Activated naive CD4-positive, alpha-beta T cell (primary cell): ENCODE measurements around the gene SLC25A25.
A peak's percentile ranks its signal among the peaks of the same experiment; 100 is the strongest.

Experiments used
- DNase-seq, 4 experiments: peaks; one replicate each; lab custom pipeline; 2025; lab: John Stamatoyannopoulos, UW

SLC25A25 gene

GRCh38 chr9:128096616-128097536 lies 28.8 kb downstream of the SLC25A25 start:
- no peak for DNase-seq

DNA sequence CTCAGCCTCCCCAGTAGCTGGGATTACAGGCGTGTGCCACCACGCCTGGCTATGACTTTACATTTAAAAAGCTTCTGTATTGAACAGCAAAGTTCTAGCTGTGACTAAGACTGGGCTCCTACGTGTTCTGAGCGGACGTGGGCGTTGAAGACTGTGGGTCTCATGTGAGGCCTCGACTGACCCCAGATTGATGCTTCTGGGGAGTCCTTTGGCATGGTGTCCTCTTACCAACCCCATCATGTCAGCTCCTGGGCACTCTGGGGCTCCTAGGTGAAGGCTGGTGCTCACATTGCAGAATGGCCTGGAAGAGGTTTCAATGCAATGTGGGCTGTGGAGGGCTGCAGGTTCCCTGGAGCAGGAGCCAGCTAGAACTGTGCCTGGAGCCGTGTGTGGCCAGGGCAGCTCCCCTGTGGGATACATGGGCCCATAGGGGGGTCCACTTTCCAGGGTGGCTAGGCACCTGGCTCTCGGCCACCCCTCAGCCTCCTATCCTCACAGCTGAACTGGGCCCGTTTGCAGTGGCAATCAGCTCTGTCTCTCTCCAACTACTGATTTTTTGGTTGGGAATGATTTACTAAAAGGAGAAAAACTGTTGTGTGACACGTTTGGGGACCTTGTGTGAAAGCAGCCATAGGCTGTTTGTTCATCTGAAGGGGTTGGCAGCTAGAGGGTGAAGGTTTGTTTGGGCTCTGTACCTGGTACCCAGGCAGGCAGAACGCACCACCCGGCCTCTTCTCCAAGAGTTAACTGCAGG lies 29.7 kb downstream of the SLC25A25 start:
- no peak for DNase-seq

GRCh38 chr9:128098297-128099230 lies 30.5 kb downstream of the SLC25A25 start:
- peak in 2 of 4 experiments; percentile 17 to 64 for DNase-seq

DNA sequence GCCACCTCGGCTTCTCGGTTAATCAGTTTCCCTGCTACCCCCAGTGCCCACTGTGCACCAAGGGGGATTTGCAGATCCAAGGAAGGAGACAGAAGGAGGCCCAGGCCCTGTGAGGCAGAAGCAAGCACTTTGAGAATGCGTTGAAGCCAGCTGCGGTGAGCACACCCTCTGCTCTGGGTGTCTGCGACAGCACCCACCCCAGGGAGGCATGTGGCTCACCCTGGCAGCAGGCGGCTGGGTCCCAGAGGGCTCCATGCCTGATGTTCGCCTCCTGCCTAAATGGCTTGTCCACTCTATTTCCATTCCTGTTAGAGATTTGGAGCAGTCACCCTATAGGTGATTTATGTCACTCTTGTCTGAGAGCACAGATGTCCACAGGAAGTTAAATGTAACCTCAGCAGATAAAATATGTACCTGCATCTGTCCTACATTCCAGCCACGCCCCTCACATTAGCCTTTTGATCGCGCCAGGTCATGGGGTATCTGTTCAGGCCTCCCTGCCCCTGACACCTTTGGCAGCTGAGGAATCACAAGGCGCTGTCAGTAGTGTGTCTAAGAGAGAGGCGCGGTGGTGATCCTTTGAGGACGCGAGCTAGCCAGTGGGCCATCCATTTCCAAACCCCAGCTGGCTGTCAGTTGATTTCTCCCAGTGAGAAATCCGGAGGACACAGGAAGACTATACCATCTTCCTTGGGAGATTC lies 31.3 kb downstream of the SLC25A25 start:
- no peak for DNase-seq

GRCh38 chr9:128099932-128100491 lies 32.0 kb downstream of the SLC25A25 start:
- no peak for DNase-seq

GRCh38 chr9:128100581-128100980 lies 32.5 kb downstream of the SLC25A25 start:
- no peak for DNase-seq

DNA sequence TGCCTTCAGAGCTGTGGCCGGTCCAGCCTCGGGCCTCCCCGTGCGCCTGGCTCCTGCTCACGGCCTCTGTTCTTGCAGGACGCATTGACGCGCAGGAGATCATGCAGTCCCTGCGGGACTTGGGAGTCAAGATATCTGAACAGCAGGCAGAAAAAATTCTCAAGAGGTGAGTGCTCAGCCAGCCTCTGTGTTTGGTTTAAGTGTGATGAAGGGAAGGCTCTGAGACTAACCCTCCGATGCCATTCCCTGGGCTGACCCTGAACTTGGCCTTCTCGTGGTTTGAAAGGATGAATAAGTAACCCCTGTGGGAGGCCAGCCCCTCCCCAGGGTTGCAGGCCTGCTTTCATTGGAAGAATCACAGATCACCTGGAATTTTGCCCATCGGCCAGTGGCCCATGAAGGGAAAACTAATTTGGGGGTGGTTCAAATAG lies 33.2 kb downstream of the SLC25A25 start:
- no peak for DNase-seq

GRCh38 chr9:128101690-128102089 lies 33.7 kb downstream of the SLC25A25 start:
- no peak for DNase-seq

DNA sequence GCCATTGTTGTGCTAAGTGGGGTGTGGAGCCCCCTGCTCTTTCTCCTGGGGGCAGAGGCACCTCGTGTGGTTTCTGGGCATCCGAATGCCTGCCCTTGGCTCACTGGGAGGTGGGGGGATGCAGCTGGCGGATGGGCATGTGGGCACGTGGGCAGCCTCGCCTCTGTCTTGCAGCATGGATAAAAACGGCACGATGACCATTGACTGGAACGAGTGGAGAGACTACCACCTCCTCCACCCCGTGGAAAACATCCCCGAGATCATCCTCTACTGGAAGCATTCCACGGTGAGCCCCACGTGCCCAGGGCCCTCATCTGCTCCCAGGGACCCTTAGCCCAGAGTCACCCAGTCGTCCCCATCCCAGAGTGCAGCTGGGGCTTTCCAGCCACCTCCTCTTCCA lies 34.2 kb downstream of the SLC25A25 start:
- DNase-seq = no peak

DNA sequence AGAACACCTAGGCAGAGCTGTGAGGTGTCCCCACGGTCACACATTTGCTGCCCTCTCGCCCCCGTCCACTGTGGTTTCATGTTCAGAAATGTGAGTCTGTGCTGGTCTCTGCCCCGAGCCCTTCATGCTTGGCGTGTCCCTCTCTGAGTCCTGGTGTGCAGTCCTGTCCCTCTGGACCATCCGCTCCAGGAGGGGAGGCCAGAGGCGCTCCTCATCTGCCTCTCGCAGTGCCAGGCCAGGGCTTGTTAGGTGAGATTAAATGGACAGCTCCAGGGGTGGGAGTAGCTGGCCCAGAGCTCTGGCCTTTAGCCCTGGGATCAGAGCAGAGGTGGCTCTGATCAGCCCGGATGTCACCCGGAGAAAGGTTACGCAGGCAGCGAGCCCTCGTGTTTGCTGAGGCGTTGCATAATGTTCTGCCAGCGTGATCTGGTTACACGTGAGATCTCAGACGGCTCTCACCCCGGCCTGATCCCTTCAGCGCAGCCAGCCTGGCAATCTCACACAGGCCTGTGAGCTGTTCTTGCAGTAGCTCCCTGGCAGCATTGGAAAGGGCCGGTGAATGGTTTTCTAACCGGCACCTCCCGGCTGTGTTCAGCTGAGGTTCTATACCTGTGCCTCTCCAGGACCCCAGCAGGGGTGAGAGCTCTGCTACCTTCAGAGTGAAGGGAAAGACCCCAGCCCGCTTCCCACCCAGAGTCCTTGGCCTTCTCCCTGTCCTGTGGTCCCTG lies 35.0 kb downstream of the SLC25A25 start:
- DNase-seq = no peak

- peak in 2 of 4 experiments; percentile 17 to 30 for DNase-seq
Observed at GRCh38 chr9:128103589-128103962, 35.5 kb downstream of the SLC25A25 start.

DNA sequence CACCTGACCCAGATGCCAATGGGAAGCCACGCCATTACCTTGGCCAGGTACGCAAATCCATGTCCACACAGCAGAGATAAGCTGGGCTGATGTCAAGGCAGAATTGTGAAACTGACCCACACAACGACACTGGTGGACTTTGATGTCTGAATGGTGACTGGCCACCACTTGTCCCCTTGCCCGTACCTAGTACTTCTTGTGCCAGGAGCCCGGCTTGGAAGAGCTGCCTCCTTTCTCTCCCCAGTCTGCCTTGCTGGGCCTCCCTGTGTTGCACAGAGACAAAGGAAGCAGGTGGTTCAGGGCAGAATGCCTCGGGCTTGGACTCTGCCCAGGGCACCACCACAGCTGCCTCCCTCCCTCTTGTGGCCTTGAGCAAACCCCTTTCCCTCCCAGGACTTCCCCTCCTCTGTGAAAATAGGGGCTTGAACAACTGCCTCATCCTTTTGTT lies 36.2 kb downstream of the SLC25A25 start:
- DNase-seq = no peak

DNA sequence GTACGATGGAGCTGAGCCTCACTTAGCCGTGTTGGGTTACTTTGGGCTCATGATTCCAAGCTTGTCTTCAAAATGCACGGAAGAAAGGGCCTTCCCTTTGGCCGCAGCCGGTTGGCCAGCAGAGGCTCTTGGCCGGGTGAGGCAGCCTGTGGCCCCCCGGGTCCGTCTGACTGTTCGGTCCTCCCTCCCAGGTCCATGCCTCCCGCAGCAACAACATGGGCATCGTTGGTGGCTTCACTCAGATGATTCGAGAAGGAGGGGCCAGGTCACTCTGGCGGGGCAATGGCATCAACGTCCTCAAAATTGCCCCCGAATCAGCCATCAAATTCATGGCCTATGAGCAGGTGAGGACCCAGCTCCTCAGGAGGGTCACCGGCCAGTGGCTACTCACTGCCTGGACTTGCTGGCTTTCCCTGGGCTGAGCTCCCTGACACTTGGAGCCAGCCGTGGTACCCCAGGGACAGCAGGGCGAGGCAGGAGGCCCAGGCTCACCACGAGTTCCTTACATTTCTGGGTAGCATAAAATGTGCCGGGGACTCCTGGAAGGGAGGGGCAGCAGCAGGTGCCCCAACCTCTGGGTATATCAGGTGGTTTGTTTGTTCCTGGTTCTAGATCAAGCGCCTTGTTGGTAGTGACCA lies 37.6 kb downstream of the SLC25A25 start:
- DNase-seq = no peak

DNA sequence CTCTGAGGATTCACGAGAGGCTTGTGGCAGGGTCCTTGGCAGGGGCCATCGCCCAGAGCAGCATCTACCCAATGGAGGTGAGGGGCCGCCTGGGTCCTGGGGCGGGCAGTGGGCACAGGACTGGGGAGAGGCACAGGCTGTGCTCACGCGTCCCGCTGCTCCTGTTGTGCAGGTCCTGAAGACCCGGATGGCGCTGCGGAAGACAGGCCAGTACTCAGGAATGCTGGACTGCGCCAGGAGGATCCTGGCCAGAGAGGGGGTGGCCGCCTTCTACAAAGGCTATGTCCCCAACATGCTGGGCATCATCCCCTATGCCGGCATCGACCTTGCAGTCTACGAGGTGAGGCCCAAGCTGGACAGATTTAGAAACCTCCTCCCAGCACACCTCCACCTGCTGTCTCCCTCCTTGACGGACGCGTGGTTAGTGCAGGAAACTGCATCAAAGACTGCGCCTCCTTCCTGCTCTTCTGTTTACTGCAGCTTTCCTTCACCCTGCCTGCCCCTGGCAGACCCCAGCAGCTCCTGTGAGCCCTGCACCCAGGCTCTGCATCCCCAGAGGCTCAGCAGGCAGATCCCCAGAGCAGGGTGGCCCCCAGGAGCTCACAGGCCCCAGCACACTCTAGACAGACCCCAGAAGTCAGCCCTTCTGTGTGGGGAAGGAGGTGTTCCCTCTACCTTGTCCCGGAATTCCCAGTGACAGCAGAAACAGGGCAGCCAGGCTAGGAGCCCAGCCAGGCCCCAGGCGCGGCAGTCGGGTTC lies 38.3 kb downstream of the SLC25A25 start:
- no peak for DNase-seq

GRCh38 chr9:128106940-128107467 lies 39.0 kb downstream of the SLC25A25 start:
- no peak for DNase-seq

DNA sequence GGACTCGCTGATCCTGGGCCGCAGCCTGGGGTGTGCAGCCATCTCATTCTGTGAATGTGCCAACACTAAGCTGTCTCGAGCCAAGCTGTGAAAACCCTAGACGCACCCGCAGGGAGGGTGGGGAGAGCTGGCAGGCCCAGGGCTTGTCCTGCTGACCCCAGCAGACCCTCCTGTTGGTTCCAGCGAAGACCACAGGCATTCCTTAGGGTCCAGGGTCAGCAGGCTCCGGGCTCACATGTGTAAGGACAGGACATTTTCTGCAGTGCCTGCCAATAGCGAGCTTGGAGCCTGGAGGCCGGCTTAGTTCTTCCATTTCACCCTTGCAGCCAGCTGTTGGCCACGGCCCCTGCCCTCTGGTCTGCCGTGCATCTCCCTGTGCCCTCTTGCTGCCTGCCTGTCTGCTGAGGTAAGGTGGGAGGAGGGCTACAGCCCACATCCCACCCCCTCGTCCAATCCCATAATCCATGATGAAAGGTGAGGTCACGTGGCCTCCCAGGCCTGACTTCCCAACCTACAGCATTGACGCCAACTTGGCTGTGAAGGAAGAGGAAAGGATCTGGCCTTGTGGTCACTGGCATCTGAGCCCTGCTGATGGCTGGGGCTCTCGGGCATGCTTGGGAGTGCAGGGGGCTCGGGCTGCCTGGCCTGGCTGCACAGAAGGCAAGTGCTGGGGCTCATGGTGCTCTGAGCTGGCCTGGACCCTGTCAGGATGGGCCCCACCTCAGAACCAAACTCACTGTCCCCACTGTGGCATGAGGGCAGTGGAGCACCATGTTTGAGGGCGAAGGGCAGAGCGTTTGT lies 39.6 kb downstream of the SLC25A25 start:
- no peak for DNase-seq

- no peak for DNase-seq
Observed at GRCh38 chr9:128108269-128109049, 40.4 kb downstream of the SLC25A25 start.
